Muscle of arm (tissue), 12 donors: ENCODE data around the gene FCSK. TPM values are rescaled to one million over a fixed set of nuclear protein-coding genes. Genes with fewer than 3 reads are reported as not detected.
"Not testable (repeated sequence)": the region's sequence is repeated elsewhere in the genome, so short reads cannot be mapped to it uniquely, and the experiment has no call there.

Experiments
- DNase-seq: peaks from one replicate; pipeline ENCODE4 v3.0.0-alpha.2; 2013
- polyA plus RNA-seq, 12 donors: library from polyadenylated mRNA; unstranded; fragments of 120-200 nt; gene quantifications; one replicate each; pipeline ENCODE4 v1.2.1, GENCODE V29; 2013; ENCODE audit not compliant: insufficient read length in 12 of 12

FCSK gene
- polyA plus RNA-seq, 12 donors = 4.4 to 12.5 (median 7.5) TPM; not detected in 1

DNA sequence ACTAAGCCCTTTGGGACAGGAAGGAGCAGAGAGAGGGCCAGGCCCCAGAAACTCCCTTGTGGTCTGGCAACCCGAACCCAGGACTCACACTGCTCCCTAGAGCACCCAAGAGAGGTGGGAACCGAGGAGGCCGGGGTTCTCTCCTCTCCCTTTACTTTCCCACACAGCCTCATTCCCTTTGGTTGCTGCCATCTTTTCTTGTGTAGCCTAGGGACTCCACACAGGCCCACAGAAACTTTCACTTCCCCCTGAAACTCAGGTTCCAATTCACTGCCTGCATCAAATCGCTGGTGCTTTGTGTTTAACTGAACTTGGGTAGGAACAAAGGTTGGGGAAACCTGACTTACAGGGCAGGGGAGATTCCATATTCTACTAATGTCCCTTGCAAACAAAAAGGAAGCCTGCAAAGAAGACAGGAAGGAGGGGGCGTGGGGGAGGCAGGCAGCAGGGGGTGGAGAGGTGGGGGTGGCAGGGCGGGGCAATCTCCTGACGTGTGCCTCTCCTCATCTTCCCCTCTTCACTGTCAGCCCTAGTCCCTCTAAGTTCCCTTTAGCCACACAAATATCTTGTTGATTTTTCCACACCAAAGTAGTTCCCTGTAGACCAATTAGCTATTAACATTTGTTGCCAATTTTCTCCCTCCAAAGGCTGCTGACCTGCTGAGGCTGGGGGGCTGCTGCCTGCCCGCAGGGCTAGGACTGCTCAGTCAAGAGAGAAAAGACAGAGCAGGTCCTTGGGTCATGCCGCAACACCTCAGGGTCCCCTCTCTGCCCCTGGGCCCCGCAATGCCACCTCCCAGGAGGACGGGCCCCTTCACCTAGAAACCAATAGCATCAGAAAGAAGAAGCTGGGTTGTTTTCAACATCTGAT is 23.5 kb upstream of the FCSK start:
- no peak for DNase-seq

DNA sequence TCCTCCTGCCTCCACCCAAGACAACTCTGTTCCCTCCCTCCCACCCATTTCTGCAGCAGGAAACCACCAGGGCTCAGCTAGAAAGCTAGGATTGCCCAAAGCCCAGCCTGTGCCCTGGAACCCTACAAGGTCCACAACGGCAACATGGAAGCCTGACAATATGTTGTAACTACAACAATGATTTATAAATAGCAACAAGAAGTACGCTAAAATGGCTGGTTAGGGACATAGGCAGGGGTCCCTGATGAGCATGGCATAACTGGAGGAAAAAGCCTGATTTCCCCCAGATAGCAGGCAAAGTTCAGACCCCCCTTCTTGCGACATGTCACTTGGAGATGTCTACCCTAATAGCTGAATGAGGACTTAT is 22.1 kb upstream of the FCSK start:
- no peak for DNase-seq

GRCh38 chr16:70432723-70433457 is 21.5 kb upstream of the FCSK start:
- no peak for DNase-seq

DNA sequence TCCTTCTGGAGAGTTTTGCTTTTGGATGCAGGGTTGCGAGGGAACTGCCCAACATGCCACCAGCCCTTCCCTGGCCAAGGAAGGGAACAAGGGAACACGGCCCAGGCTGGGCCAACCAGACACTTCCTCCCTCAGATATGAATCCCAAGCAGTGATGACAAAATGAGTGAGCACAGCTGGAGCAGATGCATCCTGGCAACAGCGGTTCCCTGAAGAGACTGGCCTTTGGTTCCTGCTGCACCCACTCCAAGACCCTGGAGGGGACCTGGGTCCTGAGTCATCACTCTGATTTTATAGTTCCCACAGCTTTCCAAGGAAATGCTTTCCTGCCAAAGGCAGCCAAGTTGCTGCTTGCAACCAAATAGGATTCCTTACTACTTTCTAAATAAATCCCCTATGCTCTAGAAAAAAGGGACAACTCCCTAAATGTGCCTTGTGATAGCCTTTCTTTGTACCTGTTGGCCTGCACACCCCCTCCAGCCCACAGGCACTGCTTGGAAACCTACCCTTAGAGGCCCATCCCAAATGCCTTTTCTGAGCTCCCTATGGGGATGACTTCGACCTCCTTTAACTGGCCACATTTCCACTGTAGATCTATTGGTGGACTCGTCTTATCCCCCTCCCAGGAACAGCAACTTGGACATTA is 20.8 kb upstream of the FCSK start:
- no peak for DNase-seq

DNA sequence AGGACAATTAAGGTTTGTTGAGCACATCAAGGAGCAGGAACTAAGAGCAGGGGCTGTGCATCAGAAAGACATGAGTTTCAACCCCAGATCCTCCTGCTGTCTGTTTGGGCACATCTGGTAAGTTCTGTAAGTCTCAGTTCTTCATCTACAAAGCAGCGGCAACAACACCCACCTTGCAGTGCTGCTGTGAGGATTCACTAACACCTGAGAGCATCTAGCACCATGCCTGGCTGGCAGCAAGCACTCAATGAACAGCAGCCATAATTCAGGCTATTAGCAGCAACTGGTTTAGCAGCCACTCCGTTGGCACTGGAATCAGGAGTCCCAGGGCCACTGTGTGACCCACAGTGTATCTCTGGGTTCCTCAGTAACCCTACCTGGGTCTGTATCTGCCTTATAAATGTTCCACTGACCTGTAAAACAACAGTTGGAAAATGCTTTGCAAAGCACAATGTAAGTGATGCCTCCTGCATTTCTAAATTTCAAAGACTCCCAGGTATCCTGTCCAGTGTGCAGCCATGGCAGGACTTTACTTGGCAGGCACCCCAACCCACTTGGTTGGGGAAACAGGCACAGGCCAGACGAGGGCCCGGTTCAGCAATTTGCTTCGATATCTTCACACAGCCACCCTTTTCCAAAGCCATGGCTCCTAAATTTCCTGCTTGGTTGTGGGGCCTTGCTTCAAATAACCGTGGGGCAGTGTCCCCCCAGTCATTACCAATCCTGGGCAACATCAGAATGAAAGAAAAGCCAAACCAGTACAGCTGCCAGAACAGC is 19.7 kb upstream of the FCSK start:
- no peak for DNase-seq

GRCh38 chr16:70437017-70437581 is 17.3 kb upstream of the FCSK start:
- no peak for DNase-seq

GRCh38 chr16:70437582-70438557 is 16.5 kb upstream of the FCSK start:
- DNase-seq = no peak

GRCh38 chr16:70438585-70438968 is 15.8 kb upstream of the FCSK start:
- DNase-seq = no peak

DNA sequence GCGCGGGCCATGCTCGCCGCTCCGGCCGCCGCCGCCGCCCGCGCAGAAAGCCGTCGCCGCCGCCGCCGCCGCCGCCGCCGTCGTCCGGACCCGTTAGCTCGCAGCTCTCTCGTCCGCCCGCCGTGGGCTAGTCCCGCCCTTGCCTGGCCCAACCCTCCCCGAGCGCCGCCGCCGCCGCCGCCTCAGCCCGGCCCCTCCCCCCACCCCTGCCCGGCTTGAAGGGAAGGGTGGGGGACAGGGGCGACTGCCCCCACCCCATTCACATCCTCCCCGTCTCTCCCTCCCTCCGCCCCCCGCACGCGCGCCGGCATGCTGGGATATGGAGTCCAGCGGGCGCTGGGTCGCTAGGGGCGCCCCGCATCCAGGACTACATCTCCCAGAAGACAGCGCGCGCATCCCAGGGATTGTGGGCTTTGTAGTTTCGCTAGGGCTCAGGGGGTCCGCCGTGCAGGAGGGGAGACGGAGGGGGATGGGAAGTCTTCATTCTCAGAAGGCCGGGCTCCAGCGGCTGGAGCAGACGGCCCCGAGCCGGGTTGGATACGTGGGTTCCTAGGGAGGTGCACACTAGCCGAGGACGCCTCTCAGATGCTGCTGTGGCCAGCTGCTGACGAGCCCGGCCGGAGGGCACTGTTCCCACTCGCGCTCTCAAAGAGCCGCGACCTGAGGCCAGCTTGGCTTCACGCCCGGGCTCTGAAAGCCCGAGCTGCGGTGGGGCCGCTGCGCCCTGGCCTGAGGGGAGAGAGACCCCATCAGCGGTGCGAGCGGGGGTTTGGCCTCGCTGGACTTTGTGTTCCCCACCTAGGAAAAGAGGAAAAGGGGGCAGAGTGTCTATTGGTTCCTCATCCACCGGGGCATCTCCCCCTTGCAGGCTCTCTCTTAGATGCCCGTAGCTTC is 15.2 kb upstream of the FCSK start, which contains the start of gene ST3GAL2:
Gene ST3GAL2, minus strand, starts transcription at position 132 of the 894 bp plus-strand sequence. CDS start 40,570 bp downstream, outside the sequence.
- peak; percentile 96 for DNase-seq

DNA sequence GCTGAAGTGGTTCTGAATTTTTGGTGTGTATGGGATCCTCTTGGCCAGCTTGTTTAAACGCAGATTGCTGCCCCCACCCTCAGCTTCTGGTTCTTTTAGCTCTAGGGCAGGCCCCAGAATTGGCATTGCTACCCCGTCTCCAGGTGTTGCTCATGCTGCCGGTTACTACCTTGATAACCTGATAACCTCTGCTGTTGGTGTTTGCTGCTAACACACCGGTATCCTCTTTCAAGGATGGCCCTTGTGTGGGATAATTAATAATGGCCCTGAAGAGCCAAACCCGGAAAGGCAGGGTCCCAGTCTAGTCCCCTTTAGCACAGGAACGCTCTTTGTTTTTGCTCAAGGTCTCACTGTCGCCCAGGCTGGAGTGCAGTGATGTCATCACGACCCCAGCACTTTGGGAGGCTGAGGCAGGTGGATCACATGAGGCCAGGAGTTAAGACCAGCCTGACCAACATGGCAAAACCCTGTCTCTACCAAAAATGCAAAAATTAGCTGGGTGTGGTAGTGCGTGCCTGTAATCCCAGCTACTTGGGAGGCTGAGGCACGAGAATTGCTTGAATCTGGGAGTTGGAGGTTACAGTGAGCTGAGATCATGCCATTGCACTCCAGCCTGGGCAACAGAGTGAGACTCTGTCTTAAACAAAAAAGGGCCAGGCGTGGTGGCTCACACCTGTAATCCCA is 14.2 kb upstream of the FCSK start:
- DNase-seq = no peak

- DNase-seq = no peak
Observed at GRCh38 chr16:70441406-70441990, 12.9 kb upstream of the FCSK start.

- no peak for DNase-seq
Observed at GRCh38 chr16:70442344-70442743, 12.1 kb upstream of the FCSK start.

GRCh38 chr16:70444249-70445063 is 9.9 kb upstream of the FCSK start:
- no peak for DNase-seq

- DNase-seq = no peak
Observed at GRCh38 chr16:70448075-70448474, 6.3 kb upstream of the FCSK start.

GRCh38 chr16:70450142-70451003 is 4.0 kb upstream of the FCSK start:
- DNase-seq = not testable (repeated sequence)

DNA sequence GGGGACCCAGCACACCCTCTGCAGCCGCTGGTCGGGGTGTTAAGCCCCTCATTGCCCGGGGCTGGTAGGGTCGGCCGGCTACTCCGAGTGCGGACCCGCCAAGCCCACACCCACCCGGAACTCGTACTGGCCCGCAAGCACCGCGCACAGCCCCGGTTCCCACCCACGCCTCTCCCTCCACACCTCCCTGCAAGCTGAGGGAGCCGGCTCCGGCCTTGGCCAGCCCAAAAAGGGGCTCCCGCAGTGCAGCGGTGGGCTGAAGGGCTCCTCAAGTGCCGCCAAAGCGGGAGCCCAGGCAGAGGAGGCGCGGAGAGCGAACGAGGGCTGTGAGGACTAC is 3.4 kb upstream of the FCSK start:
- not testable (repeated sequence) for DNase-seq
